ENCODE results near the gene PTPRK. TPM values are rescaled to one million over a fixed set of nuclear protein-coding genes. Genes with fewer than 3 reads are reported as not detected.
"Not testable (repeated sequence)": the region's sequence is repeated elsewhere in the genome, so short reads cannot be mapped to it uniquely, and the experiment has no call there.

The PTPRK gene
- total RNA-seq, 2 experiments from 2014 or later: 2.8 to 5.0 TPM

DNA sequence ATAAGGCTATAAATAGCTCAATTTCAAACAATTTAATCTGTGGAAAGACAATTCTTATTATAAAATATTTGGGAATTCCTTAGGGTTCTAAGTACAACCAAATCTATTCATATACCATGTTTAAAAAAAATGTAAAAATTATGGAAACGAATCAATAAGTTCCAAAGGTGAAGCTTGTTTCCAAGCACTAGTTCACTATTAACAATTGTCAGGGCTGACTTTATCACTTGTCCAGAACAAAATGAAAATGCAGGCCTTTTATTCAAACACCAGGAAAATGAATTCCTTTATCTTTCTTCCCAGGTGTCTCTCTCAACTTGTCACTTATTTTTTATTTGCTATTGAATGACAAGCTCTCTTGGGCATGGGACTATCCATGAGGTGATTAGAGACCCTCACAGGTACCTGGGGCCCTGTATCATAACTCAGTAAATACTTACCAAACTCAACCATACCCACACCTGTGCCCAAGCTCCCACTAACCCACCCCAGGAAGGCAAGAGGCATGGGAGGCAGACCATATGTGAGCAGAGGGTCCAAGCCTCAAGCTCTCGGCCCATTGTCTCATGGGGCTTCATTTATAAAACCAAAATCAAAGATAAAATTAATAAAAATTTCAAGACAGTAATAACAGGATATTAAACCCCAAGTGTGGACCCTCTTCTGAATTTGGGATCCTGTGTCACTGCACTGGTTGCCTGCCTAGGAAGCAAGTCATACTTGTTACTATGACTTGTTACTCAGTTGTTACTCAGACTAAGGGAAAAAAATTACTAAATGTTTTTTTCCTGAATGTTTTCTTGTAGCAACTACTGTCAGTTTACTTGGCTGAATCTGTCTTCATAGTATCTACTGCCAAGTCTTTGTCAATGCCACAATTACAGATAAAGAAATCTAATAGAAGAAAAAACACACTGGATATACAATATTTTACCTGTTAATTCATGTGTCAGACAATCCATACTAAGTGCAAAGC is 54.7 kb downstream of the PTPRK start:
- no peaks in the 10 kb centered on the region for H3K4me1 Mint-ChIP-seq
- H3K4me3 Mint-ChIP-seq: no peak overlapping the region
- DNase-seq: no peak
- no peak for ATAC-seq (ENCODE audit: low read depth)
- POLR2A ChIA-PET: no interaction called here
- no peaks in the 10 kb centered on the region for H3K27me3 Mint-ChIP-seq
- peaks cover 1% of the 10 kb centered on the region for H3K36me3 Mint-ChIP-seq
- H3K9me3 Mint-ChIP-seq: peaks cover 1% of the 10 kb centered on the region
- no peak overlapping the region for H3K27ac Mint-ChIP-seq

DNA sequence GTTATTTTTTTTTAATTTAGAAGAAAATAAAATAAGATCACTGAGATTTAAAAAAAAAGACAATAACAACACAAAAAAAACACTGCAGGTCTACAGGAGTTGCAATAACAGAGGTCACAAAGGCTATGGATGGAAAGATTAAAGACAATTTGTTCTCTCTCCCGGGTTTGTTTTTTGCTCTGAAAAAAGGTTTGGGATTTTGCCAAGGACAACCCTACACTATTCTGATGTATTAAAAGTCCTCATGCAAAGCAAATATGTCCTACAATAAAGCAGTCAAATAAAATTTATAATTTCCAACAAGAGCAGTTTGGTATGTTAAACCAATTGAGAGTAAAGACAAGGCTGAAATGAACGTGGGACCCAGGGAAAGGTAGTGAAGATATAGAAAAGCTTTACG is 55.6 kb downstream of the PTPRK start:
- ATAC-seq (ENCODE audit: low read depth): no peak

DNA sequence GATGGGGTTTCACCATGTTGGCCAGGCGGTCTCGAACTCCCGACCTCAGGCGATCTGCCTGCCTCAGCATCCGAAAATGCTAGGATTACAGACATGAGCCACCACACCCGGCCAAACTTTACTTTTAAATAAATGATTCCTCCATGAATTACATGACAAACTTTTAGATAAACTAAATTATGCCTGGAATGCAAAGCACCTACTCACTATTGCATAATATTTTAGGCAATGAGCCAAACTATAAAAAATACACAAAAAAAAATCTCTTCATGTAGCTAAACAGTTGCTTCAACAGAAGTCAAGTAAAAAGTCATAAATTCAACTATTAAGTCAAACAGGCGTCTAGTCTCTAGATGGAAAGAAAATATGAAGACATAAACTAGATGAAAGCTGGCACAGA is 56.5 kb downstream of the PTPRK start:
- no peak overlapping the region for H3K4me3 Mint-ChIP-seq
- no peak for ATAC-seq (ENCODE audit: low read depth)
- peaks cover 1% of the 10 kb centered on the region for H3K36me3 Mint-ChIP-seq
- DNase-seq: no peak
- POLR2A ChIA-PET: no interaction called here
- no peak overlapping the region for H3K27ac Mint-ChIP-seq
- peaks cover 1% of the 10 kb centered on the region for H3K9me3 Mint-ChIP-seq
- no peaks in the 10 kb centered on the region for H3K4me1 Mint-ChIP-seq
- H3K27me3 Mint-ChIP-seq: no peaks in the 10 kb centered on the region

More for the DNA sequence above, 55.6 kb downstream of the PTPRK start:
- DNase-seq: no peak
- Mint-ChIP-seq H3K9me3 (peaks cover 1% of the 10 kb centered on the region), H3K27me3 (no peaks in the 10 kb centered on the region), H3K27ac (no peak overlapping the region), H3K4me3 (no peak overlapping the region), H3K4me1 (no peaks in the 10 kb centered on the region), H3K36me3 (peaks cover 1% of the 10 kb centered on the region)
- POLR2A ChIA-PET: no interaction called here

DNA sequence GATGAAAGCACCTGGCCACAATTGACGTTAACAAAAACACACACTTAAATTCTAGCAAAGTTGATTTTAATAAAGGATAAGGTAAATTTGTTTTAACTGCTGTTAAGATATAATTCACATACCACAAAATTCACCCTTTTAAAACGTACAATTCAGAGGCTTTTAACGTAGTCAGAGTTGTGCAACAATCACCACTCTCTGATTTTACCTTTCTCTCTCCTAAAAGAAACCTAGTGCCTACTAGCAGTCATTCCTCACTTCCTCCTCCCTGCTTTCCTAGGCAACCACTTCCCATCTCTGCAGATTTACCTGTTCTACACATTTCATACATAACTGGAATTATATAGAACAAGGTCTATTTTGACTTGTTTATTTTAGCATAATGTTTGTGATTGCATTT is 58.9 kb downstream of the PTPRK start:
- no peak overlapping the region for H3K4me3 Mint-ChIP-seq
- peaks cover 1% of the 10 kb centered on the region for H3K9me3 Mint-ChIP-seq
- no peaks in the 10 kb centered on the region for H3K27me3 Mint-ChIP-seq
- H3K36me3 Mint-ChIP-seq: peaks cover 1% of the 10 kb centered on the region
- no peaks in the 10 kb centered on the region for H3K4me1 Mint-ChIP-seq
- DNase-seq (no peak), ATAC-seq (ENCODE audit: low read depth) (no peak)
- POLR2A ChIA-PET: no interaction called here
- H3K27ac Mint-ChIP-seq: no peak overlapping the region

DNA sequence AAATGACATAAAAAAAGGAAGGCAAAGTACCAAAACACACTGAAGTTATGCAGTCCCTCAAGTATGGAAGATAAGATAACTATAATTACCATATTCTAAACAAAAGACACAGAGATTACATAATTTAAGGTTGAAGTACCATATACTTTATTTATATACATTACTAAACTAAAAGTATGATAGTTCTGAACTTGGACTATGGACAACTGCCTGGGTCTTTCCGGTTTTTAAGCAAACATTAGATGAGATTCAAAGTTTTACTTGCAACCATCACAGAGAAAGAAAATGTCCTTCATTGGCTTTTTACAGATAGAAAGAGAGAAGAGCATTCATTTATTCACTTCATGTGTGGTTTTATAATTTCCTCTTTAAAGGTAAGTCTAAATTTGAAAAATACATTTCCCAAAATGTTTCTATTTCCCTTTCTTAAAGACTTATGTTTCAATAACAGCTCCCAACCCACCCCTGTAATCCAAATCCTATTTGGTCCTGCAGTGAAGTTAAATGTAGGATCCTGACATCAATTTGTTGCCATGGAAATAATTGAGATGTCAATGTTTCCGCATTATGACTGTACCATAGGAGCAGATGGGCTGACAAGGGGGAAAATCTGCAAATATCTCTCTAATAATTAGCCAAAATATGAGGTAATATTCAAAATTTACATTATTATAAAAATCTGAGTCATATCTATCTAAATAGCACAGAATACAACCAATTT is 63.7 kb downstream of the PTPRK start:
- POLR2A ChIA-PET: no interaction called here
- ATAC-seq (ENCODE audit: low read depth) (no peak), DNase-seq (no peak)
- no peaks in the 10 kb centered on the region for H3K4me1 Mint-ChIP-seq
- no peak overlapping the region for H3K4me3 Mint-ChIP-seq
- no peaks in the 10 kb centered on the region for H3K9me3 Mint-ChIP-seq
- no peak overlapping the region for H3K27ac Mint-ChIP-seq
- H3K27me3 Mint-ChIP-seq: peaks cover 2% of the 10 kb centered on the region
- H3K36me3 Mint-ChIP-seq: no peaks in the 10 kb centered on the region

DNA sequence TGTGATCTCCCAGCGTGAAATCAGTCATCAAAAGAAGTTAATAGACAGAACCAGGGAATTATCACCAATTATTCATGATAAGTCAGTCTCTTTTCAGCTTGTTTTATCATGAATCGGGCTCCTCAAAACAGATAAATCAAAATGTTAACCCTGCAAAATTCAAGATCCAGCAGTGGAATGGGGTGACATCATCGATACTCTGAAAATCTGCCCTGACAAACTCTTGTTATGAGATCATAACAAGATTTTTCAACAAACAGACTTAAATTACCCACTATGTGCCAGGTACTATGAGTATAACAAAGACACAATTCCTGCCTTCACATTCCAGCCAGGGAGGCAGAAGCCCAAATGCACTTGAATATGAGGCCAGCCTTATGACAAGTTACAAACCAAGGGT is 64.4 kb downstream of the PTPRK start:
- Mint-ChIP-seq H3K27me3 (peaks cover 2% of the 10 kb centered on the region), H3K9me3 (no peaks in the 10 kb centered on the region), H3K27ac (no peak overlapping the region), H3K36me3 (no peaks in the 10 kb centered on the region), H3K4me1 (no peaks in the 10 kb centered on the region), H3K4me3 (no peak overlapping the region)
- DNase-seq (no peak), ATAC-seq (ENCODE audit: low read depth) (no peak)
- POLR2A ChIA-PET: no interaction called here

- Mint-ChIP-seq H3K4me3 (no peak overlapping the region), H3K27me3 (peaks cover 2% of the 10 kb centered on the region), H3K4me1 (no peaks in the 10 kb centered on the region), H3K9me3 (no peaks in the 10 kb centered on the region), H3K27ac (no peak overlapping the region), H3K36me3 (no peaks in the 10 kb centered on the region)
- POLR2A ChIA-PET: no interaction called here
- ATAC-seq (ENCODE audit: low read depth) (no peak), DNase-seq (no peak)
These were observed 67.7 kb downstream of the PTPRK start for GRCh38 chr6:128452713-128453112.

- POLR2A ChIA-PET: no interaction called here
- Mint-ChIP-seq H3K27me3 (no peaks in the 10 kb centered on the region), H3K9me3 (no peaks in the 10 kb centered on the region), H3K4me3 (no peak overlapping the region), H3K27ac (no peak overlapping the region), H3K4me1 (no peaks in the 10 kb centered on the region), H3K36me3 (no peaks in the 10 kb centered on the region)
- no peak for DNase-seq
- ATAC-seq (ENCODE audit: low read depth): no peak
These were observed 73.9 kb downstream of the PTPRK start for GRCh38 chr6:128446497-128446896.

- no peak for ATAC-seq (ENCODE audit: low read depth)
These were observed 76.8 kb downstream of the PTPRK start for GRCh38 chr6:128443553-128443952.

DNA sequence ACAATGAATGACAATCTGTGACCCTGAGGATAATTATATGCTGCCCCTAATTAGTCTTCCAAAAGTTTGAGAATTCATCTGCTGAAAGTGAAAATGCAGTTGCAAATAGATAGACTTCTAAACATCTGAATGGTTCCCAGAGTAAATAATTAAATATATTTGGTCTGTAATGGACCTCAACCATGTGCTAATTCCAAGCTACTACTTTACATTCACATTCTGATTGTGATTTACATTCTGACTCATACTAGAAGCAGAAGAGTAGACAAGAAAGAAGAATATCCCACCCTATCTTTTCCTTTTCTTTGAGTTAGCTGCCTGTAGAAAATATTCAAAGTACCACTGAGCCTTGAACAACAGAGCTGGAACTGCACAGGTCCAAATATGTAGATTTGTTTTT is 80.8 kb downstream of the PTPRK start:
- H3K4me1 Mint-ChIP-seq: peaks cover 3% of the 10 kb centered on the region
- no peaks in the 10 kb centered on the region for H3K9me3 Mint-ChIP-seq
- POLR2A ChIA-PET: no interaction called here
- no peaks in the 10 kb centered on the region for H3K36me3 Mint-ChIP-seq
- ATAC-seq (ENCODE audit: low read depth) (no peak), DNase-seq (no peak)
- H3K4me3 Mint-ChIP-seq: no peak overlapping the region
- no peak overlapping the region for H3K27ac Mint-ChIP-seq
- H3K27me3 Mint-ChIP-seq: no peaks in the 10 kb centered on the region

More at GRCh38 chr6:128443553-128443952, 76.8 kb downstream of the PTPRK start:
- no peaks in the 10 kb centered on the region for H3K27me3 Mint-ChIP-seq
- DNase-seq: no peak
- H3K9me3 Mint-ChIP-seq: no peaks in the 10 kb centered on the region
- no peaks in the 10 kb centered on the region for H3K4me1 Mint-ChIP-seq
- no peak overlapping the region for H3K4me3 Mint-ChIP-seq
- POLR2A ChIA-PET: no interaction called here
- H3K27ac Mint-ChIP-seq: no peak overlapping the region
- H3K36me3 Mint-ChIP-seq: no peaks in the 10 kb centered on the region

GRCh38 chr6:128438393-128438792 is 82.0 kb downstream of the PTPRK start:
- POLR2A ChIA-PET: no interaction called here
- peaks cover 4% of the 10 kb centered on the region for H3K9me3 Mint-ChIP-seq
- no peak overlapping the region for H3K27ac Mint-ChIP-seq
- no peak for DNase-seq
- H3K4me3 Mint-ChIP-seq: no peak overlapping the region
- peaks cover 3% of the 10 kb centered on the region for H3K4me1 Mint-ChIP-seq
- H3K36me3 Mint-ChIP-seq: no peaks in the 10 kb centered on the region
- H3K27me3 Mint-ChIP-seq: no peaks in the 10 kb centered on the region
- no peak for ATAC-seq (ENCODE audit: low read depth)

- Mint-ChIP-seq H3K36me3 (no peaks in the 10 kb centered on the region), H3K4me3 (no peak overlapping the region), H3K9me3 (peaks cover 4% of the 10 kb centered on the region), H3K27me3 (no peaks in the 10 kb centered on the region), H3K27ac (no peak overlapping the region), H3K4me1 (peaks cover 3% of the 10 kb centered on the region)
- POLR2A ChIA-PET: no interaction called here
- DNase-seq (no peak), ATAC-seq (ENCODE audit: low read depth) (no peak)
These were observed 82.7 kb downstream of the PTPRK start for GRCh38 chr6:128437685-128438084.

DNA sequence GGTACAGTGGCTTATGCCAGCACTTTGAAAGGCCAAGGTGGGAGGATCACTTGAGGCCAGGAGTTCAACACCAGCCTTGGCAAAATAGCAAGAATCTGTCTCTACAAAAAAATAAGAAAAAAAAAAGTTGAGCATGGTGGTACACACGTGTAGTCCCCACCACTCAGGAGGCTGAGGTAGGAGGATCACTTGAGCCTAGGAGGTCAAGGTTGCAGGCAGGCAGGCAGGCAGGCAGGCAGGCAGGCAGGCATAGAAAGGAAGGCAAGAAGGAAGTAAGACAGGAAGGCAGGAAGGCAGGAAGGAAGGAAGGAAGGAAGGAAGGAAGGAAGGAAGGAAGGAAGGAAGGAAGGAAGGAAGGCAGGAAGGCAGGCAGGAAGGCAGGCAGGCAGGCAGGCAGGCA is 85.6 kb downstream of the PTPRK start:
- H3K9me3 Mint-ChIP-seq; H3K27ac Mint-ChIP-seq; H3K4me1 Mint-ChIP-seq; H3K36me3 Mint-ChIP-seq; ATAC-seq (ENCODE audit: low read depth); DNase-seq; POLR2A ChIA-PET; H3K27me3 Mint-ChIP-seq; H3K4me3 Mint-ChIP-seq: not testable (repeated sequence)

DNA sequence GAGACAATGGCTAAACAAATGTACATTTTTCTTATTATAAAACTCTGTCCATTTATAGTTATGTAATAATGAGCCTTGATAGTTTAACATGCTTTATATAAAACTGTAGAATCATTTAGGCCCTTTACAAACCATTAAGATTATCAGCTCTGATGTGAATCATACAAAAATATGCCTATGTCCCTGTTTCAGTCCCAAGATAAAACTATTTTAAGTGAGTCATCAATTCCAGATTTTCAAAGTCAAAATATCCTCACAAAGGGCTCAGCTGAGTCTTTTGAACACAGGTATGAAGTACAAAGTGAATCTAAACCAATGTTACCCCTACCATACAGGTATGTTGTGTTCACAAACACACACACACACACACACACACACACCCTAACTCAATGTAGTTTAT is 88.0 kb downstream of the PTPRK start:
- DNase-seq: no peak
- no peak for ATAC-seq (ENCODE audit: low read depth)
- no peaks in the 10 kb centered on the region for H3K27me3 Mint-ChIP-seq
- H3K4me3 Mint-ChIP-seq: no peak overlapping the region
- H3K27ac Mint-ChIP-seq: no peak overlapping the region
- POLR2A ChIA-PET: no interaction called here
- peaks cover 4% of the 10 kb centered on the region for H3K9me3 Mint-ChIP-seq
- H3K4me1 Mint-ChIP-seq: no peaks in the 10 kb centered on the region
- H3K36me3 Mint-ChIP-seq: no peaks in the 10 kb centered on the region
